GM19239 (cell line): Measurements from ENCODE around the gene IKZF5.

ENCODE experiments used
- DNase-seq: peaks from one replicate; pipeline ENCODE4 v3.0.0; 2011; ENCODE audit warnings: low spot score; ENCODE audit not compliant: insufficient read length
- FAIRE-seq: peaks from 2 replicates; lab custom pipeline; 2011; peaks lifted over from hg19 to GRCh38; lab: Jason Lieb, UNC

The IKZF5 gene

DNA sequence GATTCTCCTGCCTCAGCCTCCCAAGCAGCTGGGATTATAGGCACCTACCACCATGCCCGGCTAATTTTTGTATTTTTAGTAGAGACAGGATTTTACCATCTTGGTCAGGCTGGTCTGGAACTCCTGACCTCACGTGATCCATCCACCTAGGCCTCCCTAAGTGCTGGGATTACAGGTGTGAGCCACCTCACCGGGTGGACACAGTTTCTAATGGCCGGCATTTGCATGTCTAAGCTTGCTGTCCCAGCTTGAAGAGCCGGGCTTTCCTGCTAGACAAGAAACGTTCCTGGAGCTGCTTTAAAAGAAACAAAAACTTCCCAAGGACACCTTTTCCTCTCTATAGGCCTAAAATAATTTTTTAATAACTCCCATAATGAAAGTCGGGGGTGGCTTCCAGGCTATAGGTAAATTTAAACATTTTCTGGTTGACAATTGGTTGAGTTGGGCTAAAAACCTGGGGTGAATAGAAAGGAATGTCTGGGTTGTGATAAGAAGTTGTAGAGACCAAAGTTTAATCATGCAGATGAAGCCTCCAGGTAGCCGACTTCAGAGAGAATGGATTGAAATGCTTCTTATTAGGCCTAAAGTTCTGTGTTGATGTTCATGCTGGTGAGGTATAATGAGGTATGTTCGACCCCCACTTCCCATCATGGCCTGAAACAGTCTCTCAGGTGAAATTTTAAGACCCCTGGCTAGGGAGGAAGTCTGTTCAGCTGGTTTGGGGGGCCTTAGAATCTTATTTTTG is 9.0 kb upstream of the IKZF5 start:
- no peak for DNase-seq

DNA sequence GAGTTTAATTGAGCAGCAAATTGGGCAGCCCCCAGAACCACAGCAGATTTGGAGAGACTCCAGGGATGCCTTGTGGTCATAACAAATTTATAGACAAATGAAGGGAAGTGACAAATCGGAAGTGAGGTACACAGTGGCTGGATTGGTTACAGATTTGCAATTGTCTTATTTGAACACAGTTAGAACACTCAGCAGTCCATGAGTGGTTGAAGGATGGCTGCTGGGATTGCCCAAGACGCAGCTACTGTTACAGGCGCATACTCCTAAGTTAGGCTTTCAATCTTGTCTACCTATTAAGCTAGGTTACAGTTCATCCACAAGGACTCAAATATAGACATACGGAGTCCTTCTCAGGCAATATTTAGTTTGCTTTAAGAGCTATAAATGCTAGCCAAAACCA is 7.6 kb upstream of the IKZF5 start:
- no peak for FAIRE-seq

More for the DNA sequence above, 9.0 kb upstream of the IKZF5 start:
- FAIRE-seq: no peak

DNA sequence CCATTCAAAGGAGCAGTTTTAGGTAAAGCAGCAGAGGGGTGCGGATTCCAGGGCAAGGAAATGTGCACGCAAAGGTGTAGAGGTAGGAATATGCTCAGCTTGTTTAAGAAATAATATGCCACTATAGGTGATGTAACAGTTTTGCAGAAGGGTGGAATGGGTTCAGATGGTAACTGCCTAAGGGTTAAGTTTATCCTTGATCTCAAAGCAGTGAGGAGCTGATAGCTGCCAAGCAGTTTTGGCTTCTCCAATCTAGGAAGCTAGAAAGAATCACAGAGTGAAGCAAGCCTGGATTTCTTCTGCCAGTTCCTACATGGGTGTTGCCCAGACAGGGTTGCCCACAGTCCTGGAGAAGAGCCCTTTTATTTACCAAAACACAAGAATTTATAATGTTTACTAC is 6.2 kb upstream of the IKZF5 start:
- DNase-seq (no peak), FAIRE-seq (no peak)

More for the DNA sequence above, 7.6 kb upstream of the IKZF5 start:
- no peak for DNase-seq

DNA sequence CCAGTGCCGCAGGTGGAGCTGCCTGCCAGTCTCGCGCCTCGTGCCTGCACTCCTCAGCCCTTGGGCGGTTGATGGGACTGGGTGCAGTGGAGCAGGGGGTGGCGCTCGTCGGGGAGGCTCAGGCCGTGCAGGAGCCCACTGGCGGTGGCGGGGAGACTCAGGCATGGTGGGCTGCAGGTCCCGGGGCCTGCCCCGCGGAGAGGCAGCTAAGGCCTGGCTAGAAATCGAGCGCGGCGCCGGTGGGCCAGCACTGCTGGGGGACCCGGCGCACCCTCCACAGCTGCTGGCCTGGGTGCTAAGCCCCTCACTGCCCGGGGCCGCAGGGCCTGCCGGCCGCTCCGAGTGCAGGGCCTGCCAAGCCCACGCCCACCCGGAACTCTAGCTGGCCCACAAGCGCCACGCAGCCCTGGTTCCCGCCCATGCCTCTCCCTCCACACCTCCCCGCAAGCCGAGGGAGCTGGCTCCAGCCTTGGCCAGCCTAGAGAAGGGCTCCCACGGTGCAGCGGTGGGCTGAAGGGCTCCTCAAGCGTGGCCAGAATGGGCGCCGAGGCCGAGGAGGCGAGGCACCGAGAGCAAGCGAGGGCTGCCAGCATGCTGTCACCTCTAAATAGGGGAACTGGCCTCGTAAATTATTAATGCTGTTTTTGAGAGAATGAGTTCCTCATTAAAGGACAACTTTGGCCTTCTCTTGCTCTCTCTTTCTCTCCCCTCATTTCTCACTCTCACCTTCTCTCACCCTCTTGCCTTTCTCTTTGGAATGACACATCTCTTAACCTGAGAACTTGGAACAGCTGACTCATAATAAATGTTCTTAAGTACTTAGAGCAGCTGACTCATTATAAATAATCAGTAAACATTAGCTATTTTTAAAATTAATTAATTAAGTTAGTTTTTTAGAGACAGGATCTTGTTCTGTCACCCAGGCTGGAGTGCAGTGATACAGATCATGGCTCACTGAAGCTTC is 5.1 kb upstream of the IKZF5 start:
- FAIRE-seq: no peak

DNA sequence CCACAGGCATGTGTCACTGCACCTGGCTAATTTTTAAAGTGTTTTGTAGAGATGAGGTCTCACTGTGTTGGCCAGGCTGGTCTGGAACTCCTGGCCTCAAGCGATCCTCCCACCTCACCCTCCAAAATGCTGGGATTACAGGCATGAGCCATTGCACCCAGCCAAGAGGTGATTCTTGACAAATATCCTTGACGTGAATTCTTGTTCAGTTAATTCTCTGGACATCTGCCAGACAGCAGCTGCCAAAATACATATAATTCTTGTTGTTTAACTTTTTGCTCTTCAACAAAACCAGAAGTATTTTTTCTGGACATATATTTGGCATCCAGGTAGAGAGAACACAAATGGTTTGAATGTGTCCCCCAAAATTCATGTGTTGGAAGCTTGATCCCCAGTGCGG is 3.4 kb upstream of the IKZF5 start:
- DNase-seq (no peak), FAIRE-seq (no peak)

More for the DNA sequence above, 5.1 kb upstream of the IKZF5 start:
- DNase-seq: no peak

DNA sequence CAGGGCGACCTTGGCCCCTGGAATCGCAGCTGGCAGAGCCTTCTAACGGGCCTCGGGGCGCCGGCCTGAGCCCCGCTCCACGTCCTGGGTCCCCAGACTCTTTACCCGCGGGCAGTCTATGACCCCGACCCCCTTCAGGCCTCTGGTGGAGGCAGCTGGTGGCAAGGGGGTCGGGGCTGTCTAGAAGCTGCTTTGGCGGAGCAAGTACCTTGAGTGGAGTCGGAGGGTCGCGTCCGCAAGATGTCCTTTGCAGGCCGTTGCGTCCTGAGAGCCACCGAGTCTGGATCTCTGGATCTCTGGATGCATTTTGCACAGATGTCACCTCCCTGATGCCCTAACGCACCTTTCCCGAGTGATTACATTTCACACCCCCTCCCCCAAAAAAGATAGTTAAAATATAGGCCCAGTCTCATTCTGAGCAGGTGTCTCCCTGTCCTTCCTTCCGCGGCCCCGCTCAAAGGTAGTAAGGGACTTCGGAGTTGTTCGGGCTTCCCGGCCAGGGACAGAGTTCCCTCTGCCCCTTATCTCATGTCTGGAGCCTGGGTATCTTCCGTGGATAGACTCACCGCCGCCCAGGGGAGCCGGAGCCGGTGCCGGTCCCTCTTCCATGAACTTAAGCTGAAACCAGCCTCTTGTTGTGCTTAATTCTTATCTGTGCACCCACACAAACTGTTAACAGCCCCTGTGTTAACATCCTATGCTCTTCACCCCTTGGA is 668 bp upstream of the IKZF5 start:
- FAIRE-seq (peak; percentile 69), DNase-seq (peak; percentile 13)

DNA sequence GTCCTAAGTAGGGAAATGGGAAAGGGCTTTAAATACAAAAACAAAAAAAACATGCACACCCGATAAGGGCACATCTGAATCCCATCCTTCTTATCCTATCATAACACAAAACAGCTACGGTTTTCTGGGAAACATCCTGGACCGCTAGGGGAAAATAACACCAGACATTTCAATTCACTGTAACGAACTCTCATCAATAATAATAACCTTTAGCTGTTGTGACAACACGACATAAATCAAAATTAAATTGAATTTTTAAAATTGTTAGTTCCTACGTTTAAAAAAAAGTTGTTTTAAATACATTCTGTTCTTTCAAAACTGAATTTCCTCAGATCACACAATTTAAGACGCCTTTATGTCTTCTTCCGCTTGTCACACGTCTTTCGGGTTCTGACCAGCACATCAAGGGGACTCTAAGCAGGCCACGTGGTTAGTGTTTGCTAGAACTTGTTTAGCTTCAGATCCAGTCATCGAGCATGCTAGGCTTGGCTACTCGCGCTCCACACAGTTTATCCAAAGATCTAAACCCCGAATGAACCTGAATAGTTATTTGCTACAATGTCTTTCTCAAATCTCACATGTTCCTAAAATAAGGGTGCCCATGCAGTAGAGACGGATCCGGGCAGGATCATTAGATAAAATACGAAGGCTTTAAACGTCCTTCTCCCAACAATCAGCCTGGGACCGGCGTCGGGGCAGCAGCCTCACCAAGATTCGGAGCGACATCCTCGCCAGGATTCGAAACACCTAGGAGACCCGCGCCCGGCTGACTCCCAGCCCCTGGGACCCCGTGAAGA is 839 bp downstream of the IKZF5 start:
- FAIRE-seq (peak; percentile 68), DNase-seq (peak; percentile 31)

DNA sequence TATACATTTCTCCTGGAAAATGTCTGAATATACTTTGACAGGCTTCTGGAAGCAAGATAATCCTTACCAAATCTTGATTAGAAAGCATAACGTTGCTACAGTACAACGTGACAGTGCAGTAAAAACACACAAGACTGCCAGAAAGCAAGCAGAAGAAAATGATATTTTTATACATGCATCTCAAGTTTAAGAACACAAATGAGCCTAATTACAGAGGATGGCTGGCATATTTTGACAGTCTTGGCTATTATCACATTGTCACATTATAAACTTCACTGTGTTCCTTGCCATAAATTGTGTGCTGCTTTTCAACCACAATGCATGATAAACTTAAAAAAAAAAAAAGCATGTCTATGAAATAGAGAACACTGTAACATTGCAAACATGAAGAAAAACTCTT is 4.3 kb downstream of the IKZF5 start:
- DNase-seq (no peak), FAIRE-seq (no peak)

DNA sequence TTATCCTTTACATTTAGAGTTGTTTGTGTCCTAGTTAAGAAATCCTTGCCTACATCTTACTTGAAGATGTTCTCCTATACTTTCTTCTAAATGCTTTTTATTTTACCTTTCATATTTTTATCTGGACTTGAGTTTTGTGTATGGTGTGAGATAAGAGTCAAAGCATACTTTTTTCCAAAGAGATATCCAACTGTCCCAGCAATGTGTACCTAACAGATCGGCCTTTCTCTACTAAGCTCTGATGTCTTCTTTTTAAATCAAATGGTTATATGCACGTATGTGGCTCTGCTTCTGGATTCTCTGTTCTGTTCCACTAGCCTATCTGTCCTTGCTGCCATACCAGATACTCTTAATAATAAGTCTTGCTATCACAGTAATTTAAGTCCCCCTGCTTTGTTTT is 7.2 kb downstream of the IKZF5 start:
- no peak for FAIRE-seq
- DNase-seq: no peak

DNA sequence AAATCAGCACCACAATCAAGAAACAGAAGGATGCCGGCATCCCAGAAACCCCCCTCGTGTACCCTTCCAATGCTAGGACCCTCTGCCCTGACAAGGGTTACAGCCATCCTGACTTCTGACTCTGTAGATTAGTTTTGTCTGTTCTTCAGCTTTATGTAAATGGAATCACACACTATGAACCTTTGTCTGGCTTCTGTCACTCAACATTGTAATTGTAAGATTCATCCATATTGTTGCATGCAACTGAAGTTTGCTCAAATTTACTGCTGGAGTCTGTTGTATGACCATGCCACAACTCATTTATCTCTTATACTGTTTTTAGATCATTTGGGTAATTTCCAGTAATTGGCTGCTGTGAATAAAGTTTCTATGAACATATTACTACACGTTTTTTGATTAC is 8.4 kb downstream of the IKZF5 start:
- DNase-seq (no peak), FAIRE-seq (peak; percentile 23)

DNA sequence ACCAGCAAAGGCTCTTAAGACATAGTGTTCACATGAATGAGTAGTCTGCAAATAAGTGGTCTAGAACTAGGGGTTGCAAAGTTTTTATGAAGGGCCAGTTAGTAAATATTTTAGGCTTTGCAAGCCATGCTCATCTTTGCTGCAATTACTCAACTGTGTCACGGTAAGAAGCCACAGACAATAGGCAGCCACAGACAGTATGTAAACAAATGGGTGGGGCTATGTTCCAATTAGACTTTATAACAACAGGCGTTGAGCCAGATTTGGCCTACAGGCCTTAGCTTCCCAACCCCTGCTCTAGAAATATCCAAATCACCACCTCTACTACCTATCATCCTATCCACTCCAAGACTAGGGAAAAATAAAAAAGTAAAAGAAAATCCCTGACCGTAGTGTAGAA is 9.2 kb downstream of the IKZF5 start:
- DNase-seq (no peak), FAIRE-seq (no peak)

DNA sequence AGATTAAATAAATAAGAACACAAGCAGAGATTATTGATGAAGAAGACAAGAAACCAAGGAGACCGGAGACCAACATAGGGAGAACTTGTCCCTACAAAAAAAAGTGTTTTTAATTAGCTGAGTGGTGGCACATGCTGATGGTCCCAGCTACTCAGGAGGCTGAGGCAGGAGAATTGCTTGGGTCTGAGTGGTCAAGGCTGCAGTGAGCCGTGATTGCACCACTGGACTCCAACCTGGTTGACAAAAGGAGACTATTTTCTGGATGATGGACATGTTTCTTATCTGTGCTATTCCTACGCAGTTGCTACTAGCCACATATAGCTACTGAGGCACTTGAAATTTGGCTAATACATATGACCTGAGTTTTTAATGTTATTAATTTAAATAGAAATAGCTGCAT is 9.7 kb downstream of the IKZF5 start:
- FAIRE-seq (no peak), DNase-seq (no peak)

DNA sequence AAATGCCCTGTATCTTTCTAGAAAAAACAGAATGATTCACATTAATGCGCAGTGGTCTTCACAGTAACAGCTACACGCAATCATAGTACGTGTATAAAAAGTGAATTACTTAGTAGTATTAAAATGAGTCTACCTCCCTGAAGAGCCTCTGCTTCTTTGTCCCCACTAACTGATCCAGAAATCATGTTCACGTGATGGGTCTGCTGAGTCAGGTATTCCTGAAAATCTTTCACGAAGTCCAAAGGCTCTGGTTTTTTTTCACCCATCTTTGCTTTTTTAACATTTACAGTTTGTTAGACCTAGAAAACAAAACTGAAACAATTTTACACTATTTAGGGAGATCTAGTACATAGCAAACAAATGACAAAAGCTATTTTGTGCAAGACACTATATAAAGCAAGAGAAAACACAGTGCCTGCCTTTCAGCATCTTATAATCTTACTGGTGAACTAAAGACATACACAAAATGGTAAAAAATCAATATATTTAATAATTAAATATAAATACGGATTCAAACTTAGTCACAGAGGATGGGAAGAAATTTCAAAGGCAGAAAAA is 10.2 kb downstream of the IKZF5 start:
- DNase-seq (no peak), FAIRE-seq (peak; percentile 77)

DNA sequence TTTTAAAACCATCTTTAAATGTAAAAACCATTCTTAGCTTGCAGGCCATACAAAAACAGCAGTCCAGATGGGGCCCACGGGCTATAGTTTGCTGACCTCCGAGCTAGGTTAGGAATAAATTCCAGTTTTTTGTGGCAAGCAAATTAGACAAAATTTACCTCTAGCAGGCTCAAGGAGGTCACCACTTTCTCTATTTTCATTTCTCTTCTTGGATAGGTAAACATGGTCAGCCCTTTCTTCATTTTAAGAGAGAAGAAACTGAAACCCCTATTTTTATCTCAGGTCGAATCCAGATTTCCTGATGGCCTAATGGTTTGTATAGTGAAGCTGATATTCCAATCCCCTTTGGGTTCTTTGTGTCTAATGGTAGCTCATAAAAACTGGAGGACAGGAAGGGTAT is 10.7 kb downstream of the IKZF5 start:
- no peak for DNase-seq
- peak; percentile 86 for FAIRE-seq

DNA sequence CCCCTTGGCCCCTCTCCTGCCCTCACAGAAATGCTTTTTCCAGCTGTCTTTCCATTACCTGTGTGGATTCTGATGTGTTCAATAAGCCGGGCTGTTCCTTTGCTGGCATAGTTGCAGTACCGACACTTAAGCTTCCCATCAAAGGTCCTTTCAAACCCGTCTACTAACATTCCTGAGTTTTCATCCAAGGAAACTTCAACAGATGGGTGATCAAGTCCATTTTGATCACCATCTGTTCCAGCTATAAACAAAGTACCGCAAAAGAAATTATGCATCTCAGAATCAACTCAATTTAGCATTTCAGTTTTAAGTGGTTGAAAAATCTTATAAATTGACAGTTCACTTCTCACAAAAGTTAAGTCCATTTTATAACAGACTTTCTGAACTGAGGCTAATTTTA is 12.7 kb downstream of the IKZF5 start:
- no peak for DNase-seq
- FAIRE-seq: no peak

DNA sequence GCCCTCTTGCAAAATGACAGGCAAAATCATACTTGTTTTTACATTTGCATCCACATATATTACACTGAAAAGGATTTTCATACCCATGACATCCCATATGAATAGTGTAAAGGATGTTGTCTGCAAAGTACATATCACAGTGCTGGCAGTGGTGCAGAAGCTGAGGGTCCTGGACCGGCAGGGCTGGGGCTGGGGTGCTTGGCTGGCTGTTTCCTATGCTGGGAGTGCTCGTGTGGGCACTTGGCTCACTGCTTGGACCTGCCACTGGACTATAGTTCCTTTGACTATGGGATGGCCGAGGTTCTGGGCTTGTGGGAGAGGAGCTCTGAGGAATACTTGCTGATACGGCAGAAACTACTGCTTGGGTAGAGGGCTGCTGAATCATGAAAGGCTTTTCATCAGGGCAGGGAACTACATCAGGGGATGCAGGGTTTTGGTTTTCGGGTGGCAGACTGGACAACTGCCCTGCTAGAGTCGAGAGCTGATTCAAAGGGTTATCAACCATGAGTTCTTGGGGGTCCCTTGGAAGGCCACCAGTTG is 14.7 kb downstream of the IKZF5 start:
- DNase-seq: no peak
- no peak for FAIRE-seq

DNA sequence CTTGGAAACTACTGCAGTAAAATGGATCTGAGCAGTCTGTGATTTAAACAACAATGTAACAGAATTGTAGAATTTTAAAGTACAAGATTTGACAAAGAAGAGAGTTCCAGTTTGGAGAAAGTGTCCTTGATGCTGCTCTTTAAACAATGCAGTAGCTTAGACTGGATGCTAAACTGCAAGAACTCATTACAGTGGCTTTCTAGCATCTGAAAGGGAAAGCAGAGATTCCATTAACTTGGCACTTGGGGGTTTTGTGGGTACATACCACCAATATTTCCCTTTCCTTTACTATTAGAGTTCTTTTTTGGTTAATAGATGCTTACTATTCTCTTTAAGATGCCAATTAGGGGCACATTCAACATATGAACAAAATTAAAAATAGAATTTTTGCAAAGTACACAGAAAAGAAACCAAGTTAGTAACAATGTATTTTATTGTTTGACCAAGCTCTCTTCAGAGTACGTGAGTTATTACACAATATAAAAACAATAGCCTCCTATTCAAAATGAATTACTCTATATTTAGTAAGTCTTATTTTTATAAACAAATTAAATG is 16.5 kb downstream of the IKZF5 start:
- FAIRE-seq: no peak

DNA sequence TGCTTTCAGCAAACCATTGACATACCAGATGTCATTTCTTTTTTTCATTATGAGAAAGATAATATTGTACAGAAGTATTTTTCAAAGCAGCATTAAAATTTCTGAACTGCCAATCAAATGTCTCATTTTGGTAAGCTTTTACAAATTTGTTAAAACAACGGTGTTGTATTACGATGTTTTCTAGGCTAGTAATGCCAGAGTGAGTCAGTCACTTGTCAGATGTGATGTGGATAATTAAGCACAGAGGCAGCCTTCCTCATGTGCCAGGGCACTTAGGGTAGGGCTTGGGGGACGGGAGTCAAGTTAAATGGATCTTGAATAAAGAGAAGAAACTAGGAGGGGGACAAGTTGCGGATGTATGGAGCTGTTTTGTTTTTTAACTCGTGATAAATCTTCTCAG is 18.3 kb downstream of the IKZF5 start:
- DNase-seq (no peak), FAIRE-seq (no peak)

More for the DNA sequence above, 16.5 kb downstream of the IKZF5 start:
- DNase-seq: no peak

DNA sequence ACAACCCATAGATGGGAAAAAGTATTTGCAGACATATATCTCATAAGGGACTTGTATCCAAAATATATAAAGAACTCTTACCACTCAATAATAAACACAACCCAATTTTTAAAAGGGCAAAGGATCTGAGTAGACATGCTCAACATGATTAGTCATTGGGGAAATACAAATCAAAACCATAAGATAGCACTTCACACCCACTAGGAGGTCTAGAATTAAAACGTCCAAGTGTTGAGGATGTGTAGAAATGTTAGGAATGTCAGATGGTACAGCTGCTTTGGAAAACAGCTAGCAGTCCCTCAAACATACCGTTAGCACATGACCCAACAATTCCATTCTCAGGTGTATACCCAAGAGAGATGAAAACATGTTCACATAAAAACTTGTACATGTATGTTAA is 20.1 kb downstream of the IKZF5 start:
- FAIRE-seq (no peak), DNase-seq (no peak)
